Measurements from ENCODE around the gene SALL1.

The SALL1 gene

DNA sequence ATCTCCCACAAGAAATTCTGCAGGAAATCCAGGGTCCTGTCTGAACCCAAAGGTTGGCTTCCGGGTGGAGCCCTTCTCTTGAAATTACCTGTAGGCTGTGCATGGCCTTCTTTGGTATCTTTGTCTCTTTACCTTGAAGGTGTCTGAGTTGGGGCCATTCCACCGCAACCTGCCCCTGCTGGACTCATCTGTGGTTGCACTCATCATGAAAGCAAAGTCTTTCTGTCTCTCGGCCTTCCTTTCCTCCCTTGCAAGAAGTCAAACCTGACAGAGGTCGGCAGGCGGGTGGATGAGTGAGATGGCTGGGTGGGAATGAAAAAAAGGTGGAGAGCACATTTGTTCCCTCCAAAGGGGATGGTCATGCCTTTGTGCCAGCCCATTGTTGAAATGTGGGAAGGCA is 25.1 kb downstream of the SALL1 start:
- Histone ChIP-seq H3K4me2 (ENCODE audit: low read length, poor library complexity, severe bottlenecking) (no peak overlapping the region), H2AFZ (ENCODE audit: low read depth, low read length) (no peak overlapping the region), H3K9me3 (ENCODE audit: control insufficient read depth, low read length) (no peaks in the 10 kb centered on the region), H2BK120ac (ENCODE audit: low read depth, low read length) (no peak overlapping the region), H3K27ac (ENCODE audit: low read length, poor library complexity, severe bottlenecking) (no peak overlapping the region), H4K91ac (ENCODE audit: low read length) (no peak overlapping the region), H3K18ac (ENCODE audit: low read depth in 1 of 2, low read length in 2 of 2) (no peak overlapping the region), H3K4ac (ENCODE audit: low read depth in 1 of 2, low read length in 2 of 2) (no peak overlapping the region), H2AK5ac (ENCODE audit: low read length, severe bottlenecking) (no peak overlapping the region), H2BK12ac (ENCODE audit: low read length in 2 of 2) (no peak overlapping the region), H3K79me1 (replicated peaks; ENCODE audit: low read length, poor library complexity, severe bottlenecking) (no peaks in the 10 kb centered on the region), H3K36me3 (ENCODE audit: control insufficient read depth in 1 of 2, insufficient read depth in 2 of 2, low read depth in 1 of 2, low read length in 2 of 2) (no peaks in the 10 kb centered on the region), H4K8ac (ENCODE audit: low read length) (no peak overlapping the region), H2BK15ac (ENCODE audit: low read depth, poor library complexity, severe bottlenecking) (no peak overlapping the region), H3K27me3 (ENCODE audit: control insufficient read depth in 1 of 2, insufficient read depth in 1 of 2, low read length in 2 of 2) (peaks cover 0 to 9% of the 10 kb centered on the region in 2 experiments), H3K14ac (ENCODE audit: low read length in 2 of 2) (no peak overlapping the region), H3K9ac (ENCODE audit: low read length) (no peak overlapping the region), H2BK5ac (ENCODE audit: low read depth, low read length, poor library complexity, severe bottlenecking) (no peak overlapping the region), H3K23ac (ENCODE audit: low read length in 2 of 2) (no peak overlapping the region), H3K4me1 (ENCODE audit: control insufficient read depth, insufficient read depth, low read depth, low read length) (peaks cover 2% of the 10 kb centered on the region), H3K4me3 (ENCODE audit: insufficient read depth in 1 of 2, low read depth in 1 of 2, low read length in 2 of 2) (no peak overlapping the region)
- DNase-seq, result no peak
- 84% methylated on average over 3 of the region's 5 CpGs for WGBS

DNA sequence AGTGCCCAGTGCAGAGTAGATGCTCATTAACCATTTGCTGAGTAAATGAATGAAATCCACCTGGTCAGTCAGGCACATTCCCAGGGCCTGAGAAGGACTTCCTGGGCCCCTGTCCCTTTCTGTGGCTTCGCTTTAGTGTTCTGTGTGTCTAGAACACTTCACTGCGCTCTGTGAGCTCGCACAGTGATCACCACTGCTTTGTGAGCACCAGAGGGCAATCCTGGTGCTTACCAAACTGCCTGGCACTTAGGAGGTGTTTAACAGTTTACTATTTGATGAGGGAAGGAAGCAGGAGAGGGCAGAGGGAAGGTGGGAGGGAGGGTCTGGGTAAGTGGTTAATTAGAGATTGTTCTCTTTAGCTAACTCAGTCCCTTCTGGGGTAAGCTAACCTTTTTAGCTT is 26.2 kb downstream of the SALL1 start:
- no peak overlapping the region for H2AFZ ChIP-seq (ENCODE audit: low read depth, low read length)
- no peaks in the 10 kb centered on the region for H3K9me3 ChIP-seq (ENCODE audit: control insufficient read depth, low read length)
- H4K91ac ChIP-seq (ENCODE audit: low read length), result no peak overlapping the region
- no peak overlapping the region for H3K4me2 ChIP-seq (ENCODE audit: low read length, poor library complexity, severe bottlenecking)
- H3K4me3 ChIP-seq (ENCODE audit: insufficient read depth in 1 of 2, low read depth in 1 of 2, low read length in 2 of 2), result no peak overlapping the region
- no peak overlapping the region for H2AK5ac ChIP-seq (ENCODE audit: low read length, severe bottlenecking)
- no peak overlapping the region for H2BK5ac ChIP-seq (ENCODE audit: low read depth, low read length, poor library complexity, severe bottlenecking)
- peaks cover 0 to 13% of the 10 kb centered on the region in 2 experiments for H3K27me3 ChIP-seq (ENCODE audit: control insufficient read depth in 1 of 2, insufficient read depth in 1 of 2, low read length in 2 of 2)
- H3K4me1 ChIP-seq (ENCODE audit: control insufficient read depth, insufficient read depth, low read depth, low read length), result peaks cover 2% of the 10 kb centered on the region
- H2BK120ac ChIP-seq (ENCODE audit: low read depth, low read length), result no peak overlapping the region
- no peak overlapping the region for H4K8ac ChIP-seq (ENCODE audit: low read length)
- no peak overlapping the region for H3K23ac ChIP-seq (ENCODE audit: low read length in 2 of 2)
- no peaks in the 10 kb centered on the region for H3K79me1 ChIP-seq (replicated peaks; ENCODE audit: low read length, poor library complexity, severe bottlenecking)
- no peak overlapping the region for H3K4ac ChIP-seq (ENCODE audit: low read depth in 1 of 2, low read length in 2 of 2)
- 90% methylated on average over 3 of the region's 3 CpGs for WGBS
- no peak overlapping the region for H3K9ac ChIP-seq (ENCODE audit: low read length)
- no peak overlapping the region for H3K18ac ChIP-seq (ENCODE audit: low read depth in 1 of 2, low read length in 2 of 2)
- no peak overlapping the region for H3K27ac ChIP-seq (ENCODE audit: low read length, poor library complexity, severe bottlenecking)
- H2BK12ac ChIP-seq (ENCODE audit: low read length in 2 of 2), result no peak overlapping the region
- no peak for DNase-seq
- no peak overlapping the region for H3K14ac ChIP-seq (ENCODE audit: low read length in 2 of 2)
- no peak overlapping the region for H2BK15ac ChIP-seq (ENCODE audit: low read depth, poor library complexity, severe bottlenecking)
- no peaks in the 10 kb centered on the region for H3K36me3 ChIP-seq (ENCODE audit: control insufficient read depth in 1 of 2, insufficient read depth in 2 of 2, low read depth in 1 of 2, low read length in 2 of 2)

DNA sequence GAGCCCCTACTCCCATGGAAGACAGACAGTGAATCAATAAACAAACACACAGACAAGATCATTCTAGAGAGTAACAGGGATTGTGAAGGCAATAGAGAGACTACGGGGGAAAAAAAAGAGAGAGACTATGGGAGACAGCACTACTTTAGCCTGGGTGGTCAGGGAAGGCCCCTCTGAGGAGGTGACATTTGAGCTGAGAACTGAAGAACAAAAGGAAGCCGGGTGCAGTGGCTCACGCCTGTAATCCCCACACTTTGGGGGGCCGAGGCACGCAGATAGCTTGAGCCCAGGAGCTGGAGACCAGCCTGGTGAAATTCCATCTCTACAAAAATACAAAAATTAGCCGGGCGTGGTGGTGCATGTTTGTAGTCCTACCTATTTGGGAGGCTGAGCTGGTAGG is 29.2 kb downstream of the SALL1 start:
- Histone ChIP-seq H3K4me1 (ENCODE audit: control insufficient read depth, insufficient read depth, low read depth, low read length) (no peaks in the 10 kb centered on the region), H2BK120ac (ENCODE audit: low read depth, low read length) (no peak overlapping the region), H2AFZ (ENCODE audit: low read depth, low read length) (no peak overlapping the region), H3K27ac (ENCODE audit: low read length, poor library complexity, severe bottlenecking) (no peak overlapping the region), H3K79me1 (replicated peaks; ENCODE audit: low read length, poor library complexity, severe bottlenecking) (no peaks in the 10 kb centered on the region), H3K23ac (ENCODE audit: low read length in 2 of 2) (no peak overlapping the region), H3K9ac (ENCODE audit: low read length) (no peak overlapping the region), H4K91ac (ENCODE audit: low read length) (no peak overlapping the region), H2BK5ac (ENCODE audit: low read depth, low read length, poor library complexity, severe bottlenecking) (no peak overlapping the region), H3K18ac (ENCODE audit: low read depth in 1 of 2, low read length in 2 of 2) (no peak overlapping the region), H2BK15ac (ENCODE audit: low read depth, poor library complexity, severe bottlenecking) (no peak overlapping the region), H2AK5ac (ENCODE audit: low read length, severe bottlenecking) (no peak overlapping the region), H3K4ac (ENCODE audit: low read depth in 1 of 2, low read length in 2 of 2) (no peak overlapping the region), H4K8ac (ENCODE audit: low read length) (no peak overlapping the region), H3K14ac (ENCODE audit: low read length in 2 of 2) (no peak overlapping the region), H3K27me3 (ENCODE audit: control insufficient read depth in 1 of 2, insufficient read depth in 1 of 2, low read length in 2 of 2) (peaks cover 0 to 23% of the 10 kb centered on the region in 2 experiments), H2BK12ac (ENCODE audit: low read length in 2 of 2) (no peak overlapping the region), H3K4me2 (ENCODE audit: low read length, poor library complexity, severe bottlenecking) (no peak overlapping the region), H3K4me3 (ENCODE audit: insufficient read depth in 1 of 2, low read depth in 1 of 2, low read length in 2 of 2) (no peak overlapping the region), H3K36me3 (ENCODE audit: control insufficient read depth in 1 of 2, insufficient read depth in 2 of 2, low read depth in 1 of 2, low read length in 2 of 2) (no peaks in the 10 kb centered on the region), H3K9me3 (ENCODE audit: control insufficient read depth, low read length) (no peaks in the 10 kb centered on the region)
- 57% methylated on average over 7 of the region's 7 CpGs for WGBS
- DNase-seq, result no peak

DNA sequence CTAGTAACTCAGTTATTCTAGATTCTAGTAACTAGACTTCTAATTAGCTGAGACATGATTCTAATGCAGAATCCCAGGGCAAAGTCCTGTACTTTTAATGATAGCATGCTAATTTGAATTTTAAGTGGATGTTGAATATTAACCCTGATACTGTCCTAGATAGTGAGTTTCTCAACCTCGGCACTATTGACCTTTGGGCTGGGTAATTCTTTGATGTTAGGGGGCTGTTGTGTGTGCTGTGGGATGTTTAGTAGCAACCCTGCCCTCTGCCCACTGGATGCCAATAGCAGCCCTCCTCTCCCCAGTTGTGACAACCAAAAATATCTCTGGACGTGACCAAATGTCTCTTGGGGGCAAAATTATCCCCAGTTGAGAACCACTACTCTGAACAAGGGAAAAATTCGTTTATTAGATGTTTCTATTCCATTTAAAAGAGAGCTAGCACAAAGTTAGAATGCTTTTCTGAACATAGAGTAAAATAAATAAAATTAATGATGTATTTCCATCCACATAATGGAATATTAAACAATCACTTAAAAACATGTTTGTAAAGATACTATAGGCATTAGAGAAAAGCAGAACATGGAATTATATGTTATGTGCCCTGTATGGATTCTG is 30.2 kb downstream of the SALL1 start:
- Histone ChIP-seq H4K8ac (ENCODE audit: low read length) (no peak overlapping the region), H3K14ac (ENCODE audit: low read length in 2 of 2) (no peak overlapping the region), H3K9ac (ENCODE audit: low read length) (peak overlapping the region; percentile 44), H3K4me1 (ENCODE audit: control insufficient read depth, insufficient read depth, low read depth, low read length) (no peaks in the 10 kb centered on the region), H2BK15ac (ENCODE audit: low read depth, poor library complexity, severe bottlenecking) (no peak overlapping the region), H2BK12ac (ENCODE audit: low read length in 2 of 2) (no peak overlapping the region), H2AK5ac (ENCODE audit: low read length, severe bottlenecking) (no peak overlapping the region), H3K18ac (ENCODE audit: low read depth in 1 of 2, low read length in 2 of 2) (no peak overlapping the region), H2BK5ac (ENCODE audit: low read depth, low read length, poor library complexity, severe bottlenecking) (no peak overlapping the region), H3K27me3 (ENCODE audit: control insufficient read depth in 1 of 2, insufficient read depth in 1 of 2, low read length in 2 of 2) (peaks cover 0 to 29% of the 10 kb centered on the region in 2 experiments), H3K79me1 (replicated peaks; ENCODE audit: low read length, poor library complexity, severe bottlenecking) (no peaks in the 10 kb centered on the region), H3K4me3 (ENCODE audit: insufficient read depth in 1 of 2, low read depth in 1 of 2, low read length in 2 of 2) (no peak overlapping the region), H3K4ac (ENCODE audit: low read depth in 1 of 2, low read length in 2 of 2) (no peak overlapping the region), H3K9me3 (ENCODE audit: control insufficient read depth, low read length) (no peaks in the 10 kb centered on the region), H3K27ac (ENCODE audit: low read length, poor library complexity, severe bottlenecking) (no peak overlapping the region), H2BK120ac (ENCODE audit: low read depth, low read length) (no peak overlapping the region), H2AFZ (ENCODE audit: low read depth, low read length) (no peak overlapping the region), H3K4me2 (ENCODE audit: low read length, poor library complexity, severe bottlenecking) (no peak overlapping the region), H3K23ac (ENCODE audit: low read length in 2 of 2) (no peak overlapping the region), H3K36me3 (ENCODE audit: control insufficient read depth in 1 of 2, insufficient read depth in 2 of 2, low read depth in 1 of 2, low read length in 2 of 2) (no peaks in the 10 kb centered on the region), H4K91ac (ENCODE audit: low read length) (no peak overlapping the region)
- 88% methylated on average over 1 of the region's 3 CpGs for WGBS
- DNase-seq, result no peak
